ENCODE data around the gene ERF.
A peak's percentile ranks its signal among the peaks of the same experiment; 100 is the strongest.

Gene ERF

GRCh38 chr19:42216653-42217519 lies 38.0 kb downstream of the ERF start:
- Histone ChIP-seq H3K4me3 (ENCODE audit: low read length) (peak overlapping the region; percentile 86), H3K9me3 (ENCODE audit: insufficient read depth, low read depth, low read length) (no peaks in the 10 kb centered on the region), H3K36me3 (ENCODE audit: insufficient read depth, low read length) (peaks cover 33% of the 10 kb centered on the region), H3K27ac (ENCODE audit: low read depth, low read length) (peak overlapping the region; percentile 97), H3K9ac (ENCODE audit: low read depth, low read length) (peak overlapping the region; percentile 78), H3K27me3 (ENCODE audit: insufficient read depth, low read length) (no peaks in the 10 kb centered on the region), H3K4me1 (ENCODE audit: insufficient read depth, low read length) (peaks cover 12% of the 10 kb centered on the region)
- under 1% methylated on average over 79 of the region's 79 CpGs for WGBS

- Histone ChIP-seq H3K9ac (ENCODE audit: low read depth, low read length) (no peak overlapping the region), H3K27ac (ENCODE audit: low read depth, low read length) (no peak overlapping the region), H3K4me3 (ENCODE audit: low read length) (0 out of 2 replicates have a peak overlapping the region, but pooled peaks have one; percentile 86), H3K4me1 (ENCODE audit: insufficient read depth, low read length) (peaks cover 12% of the 10 kb centered on the region), H3K9me3 (ENCODE audit: insufficient read depth, low read depth, low read length) (no peaks in the 10 kb centered on the region), H3K27me3 (ENCODE audit: insufficient read depth, low read length) (no peaks in the 10 kb centered on the region), H3K36me3 (ENCODE audit: insufficient read depth, low read length) (peaks cover 49% of the 10 kb centered on the region)
- WGBS = 90% methylated on average over 11 of the region's 11 CpGs
These were observed 40.0 kb downstream of the ERF start for GRCh38 chr19:42214810-42215485.

GRCh38 chr19:42212886-42213285 lies 42.0 kb downstream of the ERF start:
- H3K27ac ChIP-seq (ENCODE audit: low read depth, low read length) = no peak overlapping the region
- H3K4me1 ChIP-seq (ENCODE audit: insufficient read depth, low read length) = peaks cover 4% of the 10 kb centered on the region
- H3K36me3 ChIP-seq (ENCODE audit: insufficient read depth, low read length) = peaks cover 69% of the 10 kb centered on the region
- H3K27me3 ChIP-seq (ENCODE audit: insufficient read depth, low read length) = no peaks in the 10 kb centered on the region
- H3K9me3 ChIP-seq (ENCODE audit: insufficient read depth, low read depth, low read length) = no peaks in the 10 kb centered on the region
- WGBS = 97% methylated on average over 1 of the region's 1 CpG
- H3K4me3 ChIP-seq (ENCODE audit: low read length) = no peak overlapping the region
- H3K9ac ChIP-seq (ENCODE audit: low read depth, low read length) = no peak overlapping the region

GRCh38 chr19:42208612-42209011 lies 46.3 kb downstream of the ERF start:
- no peak overlapping the region for H3K9ac ChIP-seq (ENCODE audit: low read depth, low read length)
- H3K27ac ChIP-seq (ENCODE audit: low read depth, low read length) = no peak overlapping the region
- 0 out of 2 replicates have a peak, but pooled peaks cover 3% of the 10 kb centered on the region for H3K4me1 ChIP-seq (ENCODE audit: insufficient read depth, low read length)
- H3K27me3 ChIP-seq (ENCODE audit: insufficient read depth, low read length) = no peaks in the 10 kb centered on the region
- H3K4me3 ChIP-seq (ENCODE audit: low read length) = no peak overlapping the region
- H3K9me3 ChIP-seq (ENCODE audit: insufficient read depth, low read depth, low read length) = no peaks in the 10 kb centered on the region
- WGBS = 95% methylated on average over 11 of the region's 11 CpGs
- peaks cover 80% of the 10 kb centered on the region for H3K36me3 ChIP-seq (ENCODE audit: insufficient read depth, low read length)

- Histone ChIP-seq H3K9ac (ENCODE audit: low read depth, low read length) (no peak overlapping the region), H3K27ac (ENCODE audit: low read depth, low read length) (no peak overlapping the region), H3K4me1 (ENCODE audit: insufficient read depth, low read length) (0 out of 2 replicates have a peak, but pooled peaks cover 3% of the 10 kb centered on the region), H3K4me3 (ENCODE audit: low read length) (no peak overlapping the region), H3K27me3 (ENCODE audit: insufficient read depth, low read length) (no peaks in the 10 kb centered on the region), H3K36me3 (ENCODE audit: insufficient read depth, low read length) (peaks cover 80% of the 10 kb centered on the region), H3K9me3 (ENCODE audit: insufficient read depth, low read depth, low read length) (no peaks in the 10 kb centered on the region)
- WGBS = 91% methylated on average over 6 of the region's 6 CpGs
These were observed 47.1 kb downstream of the ERF start for GRCh38 chr19:42207767-42208271.

GRCh38 chr19:42206871-42207755 lies 47.8 kb downstream of the ERF start:
- Histone ChIP-seq H3K4me3 (ENCODE audit: low read length) (no peak overlapping the region), H3K36me3 (ENCODE audit: insufficient read depth, low read length) (peaks cover 83% of the 10 kb centered on the region), H3K27ac (ENCODE audit: low read depth, low read length) (no peak overlapping the region), H3K9me3 (ENCODE audit: insufficient read depth, low read depth, low read length) (no peaks in the 10 kb centered on the region), H3K9ac (ENCODE audit: low read depth, low read length) (no peak overlapping the region), H3K4me1 (ENCODE audit: insufficient read depth, low read length) (0 out of 2 replicates have a peak, but pooled peaks cover 3% of the 10 kb centered on the region), H3K27me3 (ENCODE audit: insufficient read depth, low read length) (no peaks in the 10 kb centered on the region)
- WGBS = 93% methylated on average over 14 of the region's 14 CpGs

- Histone ChIP-seq H3K4me1 (ENCODE audit: insufficient read depth, low read length) (0 out of 2 replicates have a peak, but pooled peaks cover 3% of the 10 kb centered on the region), H3K36me3 (ENCODE audit: insufficient read depth, low read length) (peaks cover 81% of the 10 kb centered on the region), H3K27me3 (ENCODE audit: insufficient read depth, low read length) (no peaks in the 10 kb centered on the region), H3K4me3 (ENCODE audit: low read length) (no peak overlapping the region), H3K27ac (ENCODE audit: low read depth, low read length) (no peak overlapping the region; the same call in 1 of the 2 replicates), H3K9me3 (ENCODE audit: insufficient read depth, low read depth, low read length) (no peaks in the 10 kb centered on the region), H3K9ac (ENCODE audit: low read depth, low read length) (no peak overlapping the region)
- WGBS = 65% methylated on average over 4 of the region's 6 CpGs
These were observed 50.3 kb downstream of the ERF start for GRCh38 chr19:42204664-42205063.

- Histone ChIP-seq H3K9me3 (ENCODE audit: insufficient read depth, low read depth, low read length) (no peaks in the 10 kb centered on the region), H3K27me3 (ENCODE audit: insufficient read depth, low read length) (no peaks in the 10 kb centered on the region), H3K4me3 (ENCODE audit: low read length) (no peak overlapping the region), H3K36me3 (ENCODE audit: insufficient read depth, low read length) (peaks cover 82% of the 10 kb centered on the region), H3K4me1 (ENCODE audit: insufficient read depth, low read length) (0 out of 2 replicates have a peak, but pooled peaks cover 3% of the 10 kb centered on the region), H3K27ac (ENCODE audit: low read depth, low read length) (no peak overlapping the region), H3K9ac (ENCODE audit: low read depth, low read length) (no peak overlapping the region)
- 95% methylated on average over 2 of the region's 2 CpGs for WGBS
These were observed 51.2 kb downstream of the ERF start for GRCh38 chr19:42203700-42204099.

GRCh38 chr19:42202290-42202880 lies 52.5 kb downstream of the ERF start:
- Histone ChIP-seq H3K9me3 (ENCODE audit: insufficient read depth, low read depth, low read length) (no peaks in the 10 kb centered on the region), H3K4me3 (ENCODE audit: low read length) (no peak overlapping the region), H3K27me3 (ENCODE audit: insufficient read depth, low read length) (no peaks in the 10 kb centered on the region), H3K27ac (ENCODE audit: low read depth, low read length) (no peak overlapping the region), H3K4me1 (ENCODE audit: insufficient read depth, low read length) (0 out of 2 replicates have a peak, but pooled peaks cover 3% of the 10 kb centered on the region), H3K36me3 (ENCODE audit: insufficient read depth, low read length) (peaks cover 76% of the 10 kb centered on the region), H3K9ac (ENCODE audit: low read depth, low read length) (no peak overlapping the region)
- 88% methylated on average over 5 of the region's 5 CpGs for WGBS

GRCh38 chr19:42201489-42202289 lies 53.2 kb downstream of the ERF start:
- Histone ChIP-seq H3K36me3 (ENCODE audit: insufficient read depth, low read length) (peaks cover 69% of the 10 kb centered on the region), H3K4me3 (ENCODE audit: low read length) (no peak overlapping the region), H3K9ac (ENCODE audit: low read depth, low read length) (no peak overlapping the region), H3K4me1 (ENCODE audit: insufficient read depth, low read length) (peaks cover 9% of the 10 kb centered on the region; the same call in 1 of the 2 replicates), H3K27me3 (ENCODE audit: insufficient read depth, low read length) (no peaks in the 10 kb centered on the region), H3K27ac (ENCODE audit: low read depth, low read length) (no peak overlapping the region), H3K9me3 (ENCODE audit: insufficient read depth, low read depth, low read length) (no peaks in the 10 kb centered on the region)
- 87% methylated on average over 6 of the region's 6 CpGs for WGBS
